Left renal cortex interstitium (tissue), 4 donors: ENCODE data around the gene GAPDHS. TPM values are rescaled to one million over a fixed set of nuclear protein-coding genes. Genes with fewer than 3 reads are reported as not detected.

Experiments
- DNase-seq, 4 donors: peaks; one replicate each; pipeline ENCODE4 v3.0.0-alpha.2; 2013; ENCODE audit warnings: low read depth in 4 of 4, low spot score in 2 of 4, missing footprints in 1 of 4
- polyA plus RNA-seq, 4 donors: library from polyadenylated mRNA; unstranded; fragments of 120-200 nt; gene quantifications; one replicate each; pipeline ENCODE4 v1.2.1, GENCODE V29; 2013; ENCODE audit not compliant: insufficient read length in 4 of 4

Gene GAPDHS
- polyA plus RNA-seq, 4 donors: not detected

GRCh38 chr19:35555301-35556005 is 22.2 kb downstream of the GAPDHS start:
- no peak for DNase-seq

GRCh38 chr19:35556025-35556590 is 22.9 kb downstream of the GAPDHS start:
- DNase-seq: no peak

GRCh38 chr19:35556846-35557538 is 23.7 kb downstream of the GAPDHS start:
- DNase-seq: no peak

GRCh38 chr19:35557539-35558399 is 24.5 kb downstream of the GAPDHS start:
- DNase-seq: peak; percentile 32 to 53 (median 43)

- no peak for DNase-seq
Observed at GRCh38 chr19:35558400-35559280, 25.4 kb downstream of the GAPDHS start.

- no peak for DNase-seq
Observed at GRCh38 chr19:35559281-35559659, 26.0 kb downstream of the GAPDHS start.

GRCh38 chr19:35559781-35560180 is 26.5 kb downstream of the GAPDHS start:
- no peak for DNase-seq

GRCh38 chr19:35560271-35560670 is 27.0 kb downstream of the GAPDHS start:
- DNase-seq: no peak

GRCh38 chr19:35560677-35561076 is 27.4 kb downstream of the GAPDHS start:
- no peak for DNase-seq

GRCh38 chr19:35561436-35561835 is 28.2 kb downstream of the GAPDHS start:
- no peak for DNase-seq

- DNase-seq: no peak
Observed at GRCh38 chr19:35562336-35562735, 29.1 kb downstream of the GAPDHS start.

GRCh38 chr19:35562776-35563175 is 29.5 kb downstream of the GAPDHS start:
- no peak for DNase-seq

- no peak for DNase-seq
Observed at GRCh38 chr19:35563207-35563829, 30.1 kb downstream of the GAPDHS start, which contains the start of gene ATP4A. Gene ATP4A (minus strand): TSS chr19:35563658. CDS start chr19:35563629, 29 bp downstream.

GRCh38 chr19:35565016-35565856 is 32.0 kb downstream of the GAPDHS start:
- DNase-seq: no peak

- no peak for DNase-seq
Observed at GRCh38 chr19:35566738-35567137, 33.5 kb downstream of the GAPDHS start.

GRCh38 chr19:35569281-35569781 is 36.1 kb downstream of the GAPDHS start:
- DNase-seq: no peak

GRCh38 chr19:35571406-35571965 is 38.2 kb downstream of the GAPDHS start:
- DNase-seq: no peak

GRCh38 chr19:35577918-35578317 is 44.7 kb downstream of the GAPDHS start:
- no peak for DNase-seq
